Upper lobe of left lung (tissue), 6 donors: ENCODE results near the gene SNX21. TPM values are rescaled to one million over a fixed set of nuclear protein-coding genes. Genes with fewer than 3 reads are reported as not detected.

Experiments
- ATAC-seq, 2 donors: fragments of 200-7000 bp; cut with Tn5 transposase; one replicate each; pipeline ENCODE4 v1.9.1; 2022; ENCODE audit warnings: mild to moderate bottlenecking in 2 of 2, moderate library complexity in 2 of 2; ENCODE audit not compliant: low FRiP score in 2 of 2
- DNase-seq, 2 donors: peaks; one replicate each; pipeline ENCODE4 v3.0.0-alpha.2; 2019 to 2020
- H3K27ac ChIP-seq, 4 donors: fragments of 200-600 bp; sonication (generic); one replicate each; pipeline ENCODE4 v1.5.1; 2016 to 2019
- H3K27me3 ChIP-seq, 4 donors: fragments of 200-600 bp; sonication (generic); one replicate each; pipeline ENCODE4 v1.5.1; 2017 to 2019
- H3K36me3 ChIP-seq, 4 donors: fragments of 200-600 bp; sonication (generic); one replicate each; pipeline ENCODE4 v1.5.1; 2016 to 2019
- H3K4me1 ChIP-seq, 4 donors: fragments of 200-600 bp; sonication (generic); one replicate each; pipeline ENCODE4 v1.5.1; 2018 to 2019
- H3K4me3 ChIP-seq, 4 donors: fragments of 200-600 bp; sonication (generic); one replicate each; pipeline ENCODE4 v1.5.1; 2017 to 2019; ENCODE audit warnings: mild to moderate bottlenecking in 2 of 4, moderate library complexity in 1 of 4
- H3K9me3 ChIP-seq, 4 donors: fragments of 200-600 bp; sonication (generic); one replicate each; pipeline ENCODE4 v1.5.1; 2018 to 2019
- EP300 ChIP-seq, 4 donors: sonication (generic); formaldehyde crosslinking; IDR thresholded peaks; one replicate each; pipeline ENCODE4 v1.5.1; 2017; ENCODE audit warnings: antibody characterized with exemption in 4 of 4, control low read depth in 2 of 4
- POLR2A ChIP-seq, 4 donors: fragments of 450-650 bp; IDR thresholded peaks; one replicate each; pipeline ENCODE4 v1.5.1; 2016 to 2017; ENCODE audit warnings: antibody characterized with exemption in 4 of 4, mild to moderate bottlenecking in 2 of 4
- POLR2AphosphoS5 ChIP-seq, 2 donors: sonication (generic); formaldehyde crosslinking; IDR thresholded peaks; one replicate each; pipeline ENCODE4 v1.5.1; 2017; ENCODE audit warnings: antibody characterized with exemption in 2 of 2
- WGBS, 2 donors: methylation state at CpG; one replicate each; pipeline ENCODE4 v1.1.5; 2017 to 2018; 5-methylcytosine and 5-hydroxymethylcytosine counted together
- total RNA-seq, 6 donors: library from RNA; depleted of rRNA in 4 of 6; stranded (reverse); fragments of >200 nt in 4 of 6; gene quantifications; one replicate each; pipeline versions ENCODE4 v1.1.0 to v1.2.1, GENCODE V29; 2016 to 2021
- TF ChIP-seq, protein P1 (sequence below), 6 experiments: fragments of 450-650 bp in 4 of 6; fragments of 200-600 bp in 2 of 6; sonication (generic) in 2 of 6; IDR thresholded peaks; one replicate each; pipeline ENCODE4 v1.5.1; 2016 to 2019; ENCODE audit warnings: antibody characterized with exemption in 6 of 6
- donor health status: DM: no; HTN: no; CAD: no; lungs with moderate emphysema.
- donor health status: DM: no; HTN: yes; CAD: no; lungs with severe emphysema.

The SNX21 gene
- total RNA-seq, 6 donors from 2014 or later = 23.9 to 117 (median 52.9) TPM

DNA sequence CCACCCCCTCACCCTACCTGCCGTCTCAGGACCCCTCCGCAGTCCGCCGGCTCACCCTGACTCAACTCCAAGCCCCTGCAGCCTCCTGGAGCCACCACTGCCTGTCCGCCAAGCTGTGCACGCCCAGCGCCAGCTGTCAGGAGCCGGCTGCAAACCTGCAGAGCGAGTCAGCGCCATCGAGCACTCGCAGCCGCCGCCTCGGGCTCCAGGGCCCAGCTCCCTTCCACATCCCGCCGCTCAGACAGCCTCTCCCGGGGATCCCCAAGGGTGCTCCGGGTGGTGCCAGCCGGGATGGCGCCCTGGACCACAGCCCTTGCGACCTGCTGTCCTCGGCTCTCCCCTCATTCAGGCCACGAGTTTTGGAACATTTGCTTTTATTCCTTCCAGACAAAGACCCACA lies 10.7 kb upstream of the SNX21 start:
- WGBS, 2 donors = 11% methylated on average over 11 of the region's 24 CpGs; no CpG with 5 or more reads in 1 of the 2 donors
- Histone ChIP-seq H3K27me3 (peaks cover 0 to 23% (median 10%) of the 10 kb centered on the region in 4 donors), H3K4me1 (peaks cover 12 to 27% (median 23%) of the 10 kb centered on the region in 4 donors), H3K27ac (no peak overlapping the region), H3K9me3 (no peaks in the 10 kb centered on the region), H3K4me3 (no peak overlapping the region), H3K36me3 (no peaks in the 10 kb centered on the region)
- DNase-seq = peak; percentile 41 to 86
- TF ChIP-seq, protein P1, sequence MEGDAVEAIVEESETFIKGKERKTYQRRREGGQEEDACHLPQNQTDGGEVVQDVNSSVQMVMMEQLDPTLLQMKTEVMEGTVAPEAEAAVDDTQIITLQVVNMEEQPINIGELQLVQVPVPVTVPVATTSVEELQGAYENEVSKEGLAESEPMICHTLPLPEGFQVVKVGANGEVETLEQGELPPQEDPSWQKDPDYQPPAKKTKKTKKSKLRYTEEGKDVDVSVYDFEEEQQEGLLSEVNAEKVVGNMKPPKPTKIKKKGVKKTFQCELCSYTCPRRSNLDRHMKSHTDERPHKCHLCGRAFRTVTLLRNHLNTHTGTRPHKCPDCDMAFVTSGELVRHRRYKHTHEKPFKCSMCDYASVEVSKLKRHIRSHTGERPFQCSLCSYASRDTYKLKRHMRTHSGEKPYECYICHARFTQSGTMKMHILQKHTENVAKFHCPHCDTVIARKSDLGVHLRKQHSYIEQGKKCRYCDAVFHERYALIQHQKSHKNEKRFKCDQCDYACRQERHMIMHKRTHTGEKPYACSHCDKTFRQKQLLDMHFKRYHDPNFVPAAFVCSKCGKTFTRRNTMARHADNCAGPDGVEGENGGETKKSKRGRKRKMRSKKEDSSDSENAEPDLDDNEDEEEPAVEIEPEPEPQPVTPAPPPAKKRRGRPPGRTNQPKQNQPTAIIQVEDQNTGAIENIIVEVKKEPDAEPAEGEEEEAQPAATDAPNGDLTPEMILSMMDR (IDR thresholded peaks at IDR 0.05) = no peak
- TF ChIP-seq EP300 (IDR thresholded peaks at IDR 0.05) = no peak
- no peak for TF ChIP-seq POLR2AphosphoS5 (IDR thresholded peaks at IDR 0.05)
- TF ChIP-seq POLR2A (IDR thresholded peaks at IDR 0.05) = no peak
- peak in 1 of 2 donors; percentile 40 for ATAC-seq

DNA sequence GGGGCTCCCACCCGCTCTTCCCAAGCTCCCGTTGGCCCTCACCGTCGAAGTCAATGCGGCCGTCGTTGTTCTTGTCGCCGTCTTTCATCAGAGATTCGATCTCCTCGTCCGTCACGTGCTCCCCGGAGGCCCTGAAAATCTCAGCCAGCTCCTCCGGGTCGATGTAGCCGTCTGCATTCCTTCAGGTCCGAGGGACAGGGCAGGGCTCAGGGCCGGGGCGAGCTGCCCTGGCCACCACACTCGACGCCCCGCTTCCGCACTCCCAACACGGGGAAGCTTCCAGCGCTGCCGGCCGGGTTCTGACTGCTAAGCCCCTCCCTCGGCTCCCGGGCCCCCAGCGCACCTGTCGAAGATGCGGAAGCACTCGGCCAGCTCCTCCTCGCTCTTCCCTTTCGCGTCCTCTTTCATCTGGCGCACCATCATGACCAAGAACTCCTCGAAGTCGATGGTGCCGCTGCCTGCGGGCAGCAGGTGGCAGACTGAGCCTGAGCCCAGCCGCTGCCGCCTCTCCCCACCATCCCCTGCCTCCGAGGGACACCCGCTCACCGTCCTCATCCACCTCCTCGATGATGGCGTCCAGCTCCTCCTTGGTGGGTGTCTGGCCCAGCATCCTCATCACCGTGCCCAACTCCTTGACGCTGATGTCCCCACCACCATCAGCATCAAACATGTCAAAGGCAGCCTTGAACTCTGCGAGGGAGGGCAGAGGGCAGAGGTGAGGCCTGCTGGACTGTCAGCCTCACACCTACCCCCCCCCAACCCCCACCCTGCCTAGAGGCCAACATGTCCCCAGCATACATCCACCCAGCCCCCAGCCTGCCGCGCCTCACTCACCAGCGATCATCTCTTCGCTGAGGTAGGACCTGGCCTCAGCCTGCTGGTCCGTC lies 9.4 kb upstream of the SNX21 start:
- DNase-seq (peak; percentile 36 to 86), ATAC-seq (peak in 1 of 2 donors; percentile 43)
- 18 to 33% methylated on average over 20 to 57 of the region's 57 CpGs for WGBS, 2 donors
- Histone ChIP-seq H3K9me3 (no peaks in the 10 kb centered on the region), H3K36me3 (no peaks in the 10 kb centered on the region), H3K4me3 (peak overlapping the region in 3 of 4 donors; percentile 16 to 31 (median 31)), H3K27ac (no peak overlapping the region), H3K27me3 (peaks cover 0 to 23% (median 10%) of the 10 kb centered on the region in 4 donors), H3K4me1 (peaks cover 12 to 27% (median 23%) of the 10 kb centered on the region in 4 donors)
- TF ChIP-seq EP300 (IDR thresholded peaks at IDR 0.05) (no peak), POLR2A (IDR thresholded peaks at IDR 0.05) (no peak), POLR2AphosphoS5 (IDR thresholded peaks at IDR 0.05) (no peak)
- TF ChIP-seq, protein P1 (IDR thresholded peaks at IDR 0.05) = peak; percentile 18 to 63 (median 34)

DNA sequence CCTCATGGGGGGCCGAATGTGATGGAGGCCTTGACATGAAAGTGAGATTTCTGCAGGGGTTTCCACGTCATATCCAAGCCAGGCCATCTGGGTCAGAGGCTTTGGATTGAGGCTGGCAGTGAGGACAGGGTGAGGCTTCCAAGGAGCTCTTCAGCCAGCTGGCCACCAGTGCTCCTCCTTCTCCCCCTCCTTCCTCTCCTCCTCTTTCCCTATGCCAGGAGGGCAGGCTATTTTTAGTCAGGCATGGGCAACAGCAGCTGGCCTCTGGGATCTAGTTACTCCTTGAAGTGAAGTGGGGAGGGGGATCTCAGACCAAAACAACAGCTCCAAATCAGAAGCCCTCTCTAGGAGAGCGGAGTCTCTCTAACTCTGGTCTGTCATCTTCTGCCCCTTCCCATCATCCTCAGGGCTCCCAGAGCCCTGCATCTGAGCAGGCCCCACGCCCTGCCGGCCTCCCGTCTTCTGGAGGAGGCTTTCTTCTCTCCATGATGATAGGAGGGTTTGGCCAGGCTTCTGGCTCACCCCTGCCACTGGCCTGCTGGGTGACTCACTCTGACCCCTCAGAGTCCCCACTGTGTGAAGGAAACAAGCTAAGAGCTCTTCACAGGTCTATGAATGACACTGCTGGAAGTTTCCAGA lies 7.1 kb upstream of the SNX21 start:
- peaks cover 0 to 23% (median 10%) of the 10 kb centered on the region in 4 donors for H3K27me3 ChIP-seq

DNA sequence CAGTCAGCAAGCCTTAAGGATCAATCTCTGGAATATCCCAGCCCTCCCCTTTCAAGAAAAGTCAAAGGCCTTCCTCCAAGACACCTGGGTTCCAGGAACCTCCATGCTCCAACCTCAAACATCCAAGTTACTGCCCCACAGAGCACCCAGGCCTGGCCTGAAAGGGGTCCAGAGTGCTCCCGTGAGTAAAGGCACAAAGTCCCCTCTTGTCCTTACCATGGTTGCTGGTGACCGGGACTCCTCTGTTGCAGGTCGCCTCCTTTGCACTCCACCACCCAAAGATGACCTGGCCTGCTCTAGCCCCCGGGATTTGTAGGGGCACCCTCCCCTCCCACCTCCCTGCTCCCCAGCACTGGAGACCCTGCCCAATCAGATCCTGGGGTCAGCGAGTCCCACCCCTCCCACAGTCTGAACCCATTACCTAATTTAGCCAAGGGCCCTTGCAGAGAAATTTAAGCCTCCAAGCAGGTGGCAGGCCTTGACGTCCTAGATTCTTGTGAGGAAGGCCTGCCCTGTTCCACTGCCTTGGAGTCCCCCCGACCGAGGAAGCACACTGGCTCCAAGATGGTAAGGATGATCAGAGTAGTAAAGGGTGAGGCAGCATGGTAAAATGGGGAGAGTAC lies 6.5 kb upstream of the SNX21 start, which contains the start of gene TNNC2:
Gene TNNC2 (minus strand): TSS at position 283 of the 623 bp plus-strand sequence. CDS start 64 bp downstream, at position 219.
- H3K27ac ChIP-seq = peak within 1 kb of the TSS; percentile 3 to 70 (median 56)
- no peak within 1 kb of the TSS for H3K4me3 ChIP-seq
- H3K4me1 ChIP-seq = peaks cover 15 to 28% (median 24%) of the 10 kb centered on the region in 4 donors
- 88 to 90% methylated on average over 4 to 8 of the region's 8 CpGs for WGBS, 2 donors
- no peaks in the 10 kb centered on the region for H3K9me3 ChIP-seq
- TF ChIP-seq EP300 (IDR thresholded peaks at IDR 0.05) = no peak
- TF ChIP-seq POLR2AphosphoS5 (IDR thresholded peaks at IDR 0.05) = no peak
- TF ChIP-seq, protein P1 (IDR thresholded peaks at IDR 0.05) = no peak
- ATAC-seq (no peak), DNase-seq (no peak)
- peaks cover 0 to 20% (median 10%) of the 10 kb centered on the region in 4 donors for H3K27me3 ChIP-seq
- no peaks in the 10 kb centered on the region for H3K36me3 ChIP-seq

More for the DNA sequence above, 7.1 kb upstream of the SNX21 start:
- no peaks in the 10 kb centered on the region for H3K36me3 ChIP-seq
- H3K4me1 ChIP-seq = peaks cover 12 to 27% (median 23%) of the 10 kb centered on the region in 4 donors
- H3K27ac ChIP-seq = peak overlapping the region; percentile 3 to 70 (median 56)
- peak in 1 of 2 donors; percentile 56 for ATAC-seq
- no peaks in the 10 kb centered on the region for H3K9me3 ChIP-seq
- 71 to 81% methylated on average over 6 of the region's 6 CpGs for WGBS, 2 donors
- TF ChIP-seq POLR2AphosphoS5 (IDR thresholded peaks at IDR 0.05) (no peak), POLR2A (IDR thresholded peaks at IDR 0.05) (no peak), EP300 (IDR thresholded peaks at IDR 0.05) (no peak)
- TF ChIP-seq, protein P1 (IDR thresholded peaks at IDR 0.05) = no peak
- DNase-seq = peak; percentile 53 to 54
- H3K4me3 ChIP-seq = no peak overlapping the region
